GM20000 (cell line): ENCODE results near the gene PCP4.

Experiments used
- DNase-seq: peaks from one replicate; pipeline ENCODE4 v3.0.0; 2012; ENCODE audit warnings: low spot score
- CTCF ChIP-seq: IDR thresholded peaks from 2 replicates; pipeline ENCODE4 v1.5.1; 2012; ENCODE audit warnings: mild to moderate bottlenecking, control low read depth; ENCODE audit errors: extremely low read depth, missing control alignments

The PCP4 gene

GRCh38 chr21:39904457-39904856 lies 37.2 kb downstream of the PCP4 start:
- DNase-seq, result no peak
- TF ChIP-seq CTCF, result no peak

- DNase-seq, result no peak
Observed at GRCh38 chr21:39908265-39908923, 41.2 kb downstream of the PCP4 start.

GRCh38 chr21:39911286-39912199 lies 44.3 kb downstream of the PCP4 start:
- DNase-seq, result no peak
- no peak for TF ChIP-seq CTCF

More at GRCh38 chr21:39908265-39908923, 41.2 kb downstream of the PCP4 start:
- TF ChIP-seq CTCF, result no peak

- DNase-seq, result no peak
- no peak for TF ChIP-seq CTCF
Observed at GRCh38 chr21:39913706-39914305, 46.6 kb downstream of the PCP4 start.

- no peak for TF ChIP-seq CTCF
- no peak for DNase-seq
Observed at GRCh38 chr21:39915881-39916280, 48.6 kb downstream of the PCP4 start.

- TF ChIP-seq CTCF, result no peak
Observed at GRCh38 chr21:39918558-39918957, 51.3 kb downstream of the PCP4 start.

GRCh38 chr21:39923476-39923875 lies 56.2 kb downstream of the PCP4 start:
- DNase-seq, result no peak
- no peak for TF ChIP-seq CTCF

More at GRCh38 chr21:39918558-39918957, 51.3 kb downstream of the PCP4 start:
- no peak for DNase-seq
